Measurements from ENCODE around the gene ZBTB4.

- no peak for TF ChIP-seq TRIM25 (IDR thresholded peaks at IDR 0.05; ENCODE audit: borderline replicate concordance)
- TF ChIP-seq ETV5 (CRISPR knock-in tag; IDR thresholded peaks at IDR 0.05; ENCODE audit: low read depth) = no peak
- no peak for TF ChIP-seq FOXJ3 (CRISPR knock-in tag; IDR thresholded peaks at IDR 0.05)
- TF ChIP-seq HDGF (IDR thresholded peaks at IDR 0.05) = no peak
- TF ChIP-seq POLR2A (conservative IDR thresholded peaks at IDR 0.05) = no peak; the same call in 1 of the 2 replicates
- TF ChIP-seq NR2C1 (IDR thresholded peaks at IDR 0.05) = no peak
- TF ChIP-seq NR2C1 (tag; IDR thresholded peaks at IDR 0.05) = no peak
- TF ChIP-seq CEBPB (tag; IDR thresholded peaks at IDR 0.05) = no peak
These were observed 30.5 kb upstream of the ZBTB4 start for GRCh38 chr17:7509937-7510336.
